Karpas-422 (cell line): Measurements from ENCODE around the gene THBS3. TPM values are rescaled to one million over a fixed set of nuclear protein-coding genes. Genes with fewer than 3 reads are reported as not detected.
"Not testable (repeated sequence)": the region's sequence is repeated elsewhere in the genome, so short reads cannot be mapped to it uniquely, and the experiment has no call there.

ENCODE experiments used
- DNase-seq: peaks from one replicate; pipeline ENCODE4 v3.0.0-alpha.2; 2015
- H2AFZ ChIP-seq: fragments of 200-600 bp; sonication (generic); 2 replicates; pipeline ENCODE4 v1.6.1; 2014; ENCODE audit warnings: antibody characterized with exemption, low read length, mixed read lengths
- H3K27ac ChIP-seq: fragments of 200-600 bp; sonication (generic); 2 replicates; pipeline ENCODE4 v1.5.1; 2014; ENCODE audit warnings: mild to moderate bottlenecking, low read length, moderate library complexity
- H3K27me3 ChIP-seq: fragments of 200-600 bp; sonication (generic); 2 replicates; pipeline ENCODE4 v1.6.1; 2014; ENCODE audit warnings: low read length, mixed read lengths
- H3K36me3 ChIP-seq: fragments of 200-600 bp; sonication (generic); 2 replicates; pipeline ENCODE4 v1.6.1; 2014; ENCODE audit warnings: low read length, mixed read lengths; ENCODE audit not compliant: insufficient read depth
- H3K4me1 ChIP-seq: fragments of 200-600 bp; sonication (generic); 2 replicates; pipeline ENCODE4 v1.6.1; 2014; ENCODE audit warnings: mild to moderate bottlenecking, low read length, mixed read lengths
- H3K4me2 ChIP-seq: fragments of 200-600 bp; sonication (generic); 2 replicates; pipeline ENCODE4 v1.6.1; 2014; ENCODE audit warnings: low read length, low read depth, mild to moderate bottlenecking; ENCODE audit not compliant: poor library complexity, severe bottlenecking
- H3K4me3 ChIP-seq: fragments of 200-600 bp; sonication (generic); 2 replicates; pipeline ENCODE4 v1.5.1; 2014; ENCODE audit warnings: mild to moderate bottlenecking, antibody characterized with exemption, low read length, mixed read lengths
- H3K79me2 ChIP-seq: fragments of 200-600 bp; sonication (generic); 2 replicates; pipeline ENCODE4 v1.6.1; 2014; ENCODE audit warnings: mild to moderate bottlenecking, low read length, mixed read lengths
- H3K9ac ChIP-seq: fragments of 200-600 bp; sonication (generic); 2 replicates; pipeline ENCODE4 v1.6.0; 2014; ENCODE audit warnings: low read length
- H3K9me2 ChIP-seq: fragments of 200-600 bp; sonication (generic), shearing (Covaris generic); replicated peaks from 2 replicates; pipeline ENCODE4 v1.6.0; 2014; ENCODE audit warnings: mild to moderate bottlenecking, low read length, moderate library complexity; ENCODE audit not compliant: insufficient read depth
- H3K9me3 ChIP-seq: fragments of 300-700, 200-600 bp; sonication (generic); 2 replicates; pipeline ENCODE4 v1.6.1; 2014; ENCODE audit warnings: low read length, mixed read lengths
- H4K20me1 ChIP-seq: fragments of 200-600 bp; sonication (generic); 2 replicates; pipeline ENCODE4 v1.6.1; 2014; ENCODE audit warnings: mild to moderate bottlenecking, antibody characterized with exemption, low read length, low read depth; ENCODE audit not compliant: insufficient read depth
- small RNA-seq: library from RNA; depleted of rRNA; stranded (forward); fragments of <200 nt; gene quantifications from one replicate; pipeline ENCODE3, GENCODE V24; 2014
- total RNA-seq: library from RNA; depleted of rRNA; stranded (reverse); fragments of >200 nt; shearing (Covaris generic); gene quantifications from 2 replicates; pipeline ENCODE4 v1.2.3, GENCODE V29; 2014; ENCODE audit warnings: low replicate concordance; rRNA removed

THBS3 gene
- total RNA-seq, 1 experiment from 2014 or later, result 11.9 TPM

DNA sequence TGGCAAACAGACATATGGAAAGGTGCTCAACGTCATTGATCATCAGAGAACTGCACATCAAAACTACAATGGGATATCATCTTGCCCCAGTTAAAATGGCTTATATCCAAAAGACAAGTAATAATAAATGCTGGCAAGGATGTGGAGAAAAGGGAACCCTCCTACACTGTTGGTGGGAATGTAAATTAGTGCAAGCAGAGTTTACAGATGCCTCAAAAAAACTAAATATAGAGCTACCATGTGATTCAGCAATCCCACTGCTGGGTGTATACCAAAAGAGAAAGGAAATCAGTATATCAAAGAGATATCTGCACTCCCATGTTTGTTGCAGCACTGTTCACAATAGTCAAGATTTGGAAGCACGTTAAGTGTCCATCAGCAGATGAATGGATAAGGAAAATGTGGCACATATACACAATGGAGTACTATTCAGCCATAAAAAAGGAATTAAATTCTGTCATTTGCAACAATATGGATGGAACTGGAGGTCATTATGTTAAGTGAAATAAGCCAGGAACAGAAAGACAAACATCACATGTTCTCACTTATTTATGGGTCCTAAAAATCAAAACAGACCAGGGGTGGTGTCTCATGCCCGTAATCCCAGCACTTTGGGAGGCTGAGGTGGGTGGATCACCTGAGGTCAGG, 51.6 kb downstream of the THBS3 start:
- H3K9ac ChIP-seq, H3K4me3 ChIP-seq, H3K36me3 ChIP-seq, H3K9me3 ChIP-seq, H3K27me3 ChIP-seq, H3K4me2 ChIP-seq, H3K79me2 ChIP-seq, H3K27ac ChIP-seq, H2AFZ ChIP-seq, DNase-seq, H3K9me2 ChIP-seq, H4K20me1 ChIP-seq: not testable (repeated sequence)
- peaks cover 12% of the 10 kb centered on the region for H3K4me1 ChIP-seq

Small RNAs within 50 kb of the gene (small RNA-seq; reads per million reads assigned to genes)
- gene HMGN2P18, result not detected

Other genes with a start within 250 kb of the THBS3 start
- 37.3 and 44.4 TPM in 2 replicates for gene PYGO2, start 246.1 kb downstream of the THBS3 start, total RNA-seq
- gene SHC1, start 237.2 kb downstream of the THBS3 start, total RNA-seq, result 27.8 and 35.3 TPM in 2 replicates
- 110 and 225 TPM in 2 replicates for gene CKS1B, start 233.2 kb downstream of the THBS3 start, total RNA-seq
- gene FLAD1, start 224.6 kb downstream of the THBS3 start, total RNA-seq, result 48.7 and 57.3 TPM in 2 replicates
- gene LENEP, start 214.3 kb downstream of the THBS3 start, total RNA-seq, result 2.6 TPM in 1 of 2 replicates, not detected in the other
- 17.1 and 31.0 TPM in 2 replicates for gene ZBTB7B, start 205.1 kb downstream of the THBS3 start, total RNA-seq
- 1.3 and 3.5 TPM in 2 replicates for gene DCST2, start 174.1 kb downstream of the THBS3 start, total RNA-seq
- not detected in 2 replicates for gene DCST1, start 174.1 kb downstream of the THBS3 start, total RNA-seq
- gene ADAM15, start 156.6 kb downstream of the THBS3 start, total RNA-seq, result 33.6 and 50.0 TPM in 2 replicates
- gene EFNA4, start 144.2 kb downstream of the THBS3 start, total RNA-seq, result 10.4 and 14.5 TPM in 2 replicates
- 12.2 and 15.7 TPM in 2 replicates for gene EFNA3, start 129.1 kb downstream of the THBS3 start, total RNA-seq
- gene EFNA1, start 80.0 kb downstream of the THBS3 start, total RNA-seq, result not detected in 2 replicates
- gene SLC50A1, start 72.0 kb downstream of the THBS3 start, total RNA-seq, result 47.8 and 56.5 TPM in 2 replicates
- gene DPM3, start 67.4 kb downstream of the THBS3 start, total RNA-seq, result 22.2 and 33.2 TPM in 2 replicates
- 237 and 400 TPM in 2 replicates for gene KRTCAP2, start 34.6 kb downstream of the THBS3 start, total RNA-seq
- gene TRIM46, start 34.0 kb downstream of the THBS3 start, total RNA-seq, result 5.1 and 19.2 TPM in 2 replicates
- 49.5 and 56.9 TPM in 2 replicates for gene MTX1, start 798 bp upstream of the THBS3 start, total RNA-seq
- gene ENTREP3, start 47.6 kb upstream of the THBS3 start, total RNA-seq, result 20.7 and 30.6 TPM in 2 replicates
- gene SCAMP3, start 54.5 kb upstream of the THBS3 start, total RNA-seq, result 69.7 and 73.5 TPM in 2 replicates
- gene CLK2, start 65.6 kb upstream of the THBS3 start, total RNA-seq, result 78.7 and 99.6 TPM in 2 replicates
- 5.9 and 6.3 TPM in 2 replicates for gene HCN3, start 69.6 kb upstream of the THBS3 start, total RNA-seq
- not detected in 2 replicates for gene PKLR, start 93.5 kb upstream of the THBS3 start, total RNA-seq
- gene FDPS, start 101.0 kb upstream of the THBS3 start, total RNA-seq, result 298 and 377 TPM in 2 replicates
- 8.3 and 9.2 TPM in 2 replicates for gene RUSC1, start 113.0 kb upstream of the THBS3 start, total RNA-seq